Heart left ventricle (tissue), 13 donors: Measurements from ENCODE around the gene COQ3.

Experiments used
- CTCF ChIP-seq, 12 donors: fragments of 200-600 bp; sonication (generic) in 4 of 12; IDR thresholded peaks; one replicate each; pipeline versions ENCODE4 v1.5.0 to v1.8.0; 2018 to 2022; ENCODE audit warnings: antibody characterized with exemption in 12 of 12, mild to moderate bottlenecking in 5 of 12
- POLR2A ChIP-seq, 2 donors: fragments of 450-650 bp; IDR thresholded peaks; one replicate each; pipeline ENCODE4 v1.6.1; 2017; ENCODE audit warnings: antibody characterized with exemption in 2 of 2, mild to moderate bottlenecking in 2 of 2, moderate library complexity in 2 of 2
- donor health status: ischemic (EF 13 %, LVEDD 7.1; RV severe dilation, severe dysfunction).
- donor health status: DM: no; HTN: yes; CAD: no.
- donor health status: DM: no; HTN: no; CAD: no.
- donor health status: ischemic (EF 25% LVEDD 6.9; RV normal size, moderate dysfunction).
- donor health status: ischemic (EF 25% LVEDD 5.7; RV mildly dilated, moderate dysfunction).
- donor health status: ischemic (EF 35%, LVEDD 5.7; RV mildly dilated, moderate dysfunction).
- donor health status: nonischemic (EF 11% LVEDD 7.7; RV severe dilation, severe dysfunction).
- donor health status: DM: yes; HTN: yes; CAD: no.
- donor health status: PGD.
- donor health status: ischemic (EF 29% LVEDD 5.4; RV normal size, mild dysfunction).
- donor health status: nonischemic (EF 23%, LVEDD 6.1; RV moderate dilation, normal function).

DNA sequence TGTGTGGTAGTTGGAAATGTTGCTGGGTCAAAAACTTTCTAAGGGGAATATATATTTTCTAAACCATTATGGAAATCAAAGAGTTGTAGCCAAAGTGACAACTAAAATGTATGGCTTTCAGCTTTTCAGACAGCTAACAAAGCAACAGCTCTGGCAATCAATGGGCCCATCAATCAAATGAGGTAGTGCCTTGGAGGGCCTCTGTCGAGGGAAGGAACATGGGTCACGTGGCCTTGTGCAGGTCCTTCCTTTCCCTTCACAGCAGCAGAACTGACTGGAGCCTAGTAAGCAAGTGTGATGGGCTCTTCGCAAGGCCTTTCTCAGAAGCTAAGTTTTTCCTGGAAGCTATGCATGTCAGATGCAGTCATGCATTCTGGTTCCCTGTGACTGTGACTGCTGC, 62.5 kb downstream of the COQ3 start:
- TF ChIP-seq CTCF (IDR thresholded peaks at IDR 0.05) (no peak), POLR2A (IDR thresholded peaks at IDR 0.05) (no peak)
